Stimulated activated CD8-positive, alpha-beta memory T cell treated with anti-CD3 and anti-CD28 coated beads, Interleukin-7, amount 100 ng/mL, for 24 hours (primary cell): ENCODE measurements around the gene C10orf90.

Experiments used
- DNase-seq: peaks from one replicate; pipeline ENCODE4 v3.0.0-alpha.2; 2020; ENCODE audit warnings: low read depth

C10orf90 gene

GRCh38 chr10:126674741-126675515 lies 4.4 kb upstream of the C10orf90 start:
- no peak for DNase-seq

GRCh38 chr10:126673565-126673964 lies 3.1 kb upstream of the C10orf90 start:
- no peak for DNase-seq

GRCh38 chr10:126671402-126671975 lies 996 bp upstream of the C10orf90 start:
- no peak for DNase-seq

- DNase-seq, result no peak
Measured at GRCh38 chr10:126670895-126671261, 385 bp upstream of the C10orf90 start.

- DNase-seq, result no peak
Measured at GRCh38 chr10:126669168-126669567, 1.3 kb downstream of the C10orf90 start.

GRCh38 chr10:126668505-126668904 lies 2.0 kb downstream of the C10orf90 start:
- DNase-seq, result no peak

GRCh38 chr10:126667568-126667967 lies 2.9 kb downstream of the C10orf90 start:
- no peak for DNase-seq

- no peak for DNase-seq
Measured at GRCh38 chr10:126665207-126665606, 5.3 kb downstream of the C10orf90 start.

GRCh38 chr10:126663880-126664279 lies 6.6 kb downstream of the C10orf90 start:
- DNase-seq, result no peak

GRCh38 chr10:126663328-126663727 lies 7.2 kb downstream of the C10orf90 start:
- no peak for DNase-seq

- DNase-seq, result no peak
Measured at GRCh38 chr10:126661841-126662515, 8.5 kb downstream of the C10orf90 start.

GRCh38 chr10:126661356-126661755 lies 9.1 kb downstream of the C10orf90 start:
- DNase-seq, result no peak

- DNase-seq, result no peak
Measured at GRCh38 chr10:126659750-126660149, 10.7 kb downstream of the C10orf90 start.

GRCh38 chr10:126658928-126659327 lies 11.6 kb downstream of the C10orf90 start:
- DNase-seq, result no peak

- DNase-seq, result no peak
Measured at GRCh38 chr10:126654579-126654978, 15.9 kb downstream of the C10orf90 start.

GRCh38 chr10:126651467-126651866 lies 19.0 kb downstream of the C10orf90 start:
- no peak for DNase-seq

- no peak for DNase-seq
Measured at GRCh38 chr10:126650161-126650560, 20.3 kb downstream of the C10orf90 start.

- DNase-seq, result no peak
Measured at GRCh38 chr10:126647116-126647515, 23.4 kb downstream of the C10orf90 start.

- DNase-seq, result no peak
Measured at GRCh38 chr10:126646110-126646509, 24.4 kb downstream of the C10orf90 start.

- DNase-seq, result no peak
Measured at GRCh38 chr10:126640401-126640800, 30.1 kb downstream of the C10orf90 start.

GRCh38 chr10:126639084-126639483 lies 31.4 kb downstream of the C10orf90 start:
- DNase-seq, result no peak

GRCh38 chr10:126638542-126638941 lies 32.0 kb downstream of the C10orf90 start:
- DNase-seq, result no peak

- DNase-seq, result no peak
Measured at GRCh38 chr10:126637501-126637900, 33.0 kb downstream of the C10orf90 start.
